K562 (cell line): Measurements from ENCODE around the gene DOCK6. TPM values are rescaled to one million over a fixed set of nuclear protein-coding genes. Genes with fewer than 3 reads are reported as not detected.

Source experiments
- ATAC-seq: fragments of 200-7000 bp; cut with Tn5 transposase; 3 replicates; pipeline ENCODE4 v1.9.1; 2020; ENCODE audit warnings: moderate library complexity
- BruUV-seq: library from RNA; stranded (reverse); fragments of 400-500 nt; replicated peaks from 2 replicates; lab custom pipeline; 2021; lab: Mats Ljungman, UMichigan
- CTCF ChIA-PET: fragments of 300-600 bp; formaldehyde crosslinking; extraction: SDS; loops from one replicate; lab custom pipeline; 2021; ENCODE audit warnings: low intra/inter-chr PET ratio; lab: Yijun Ruan, JAX
- POLR2A ChIA-PET: fragments of 300-600, 350-650 bp; sonication (Branson Sonifier 250); formaldehyde crosslinking; extraction: SDS; loops from one replicate; lab custom pipeline; 2021; ENCODE audit warnings: antibody characterized with exemption, inconsistent platforms; lab: Yijun Ruan, JAX
- DNase-seq, 4 experiments: peaks; one replicate each; pipeline versions ENCODE4 v3.0.0 to v3.0.0-alpha.2; 2011 to 2018; ENCODE audit warnings: low spot score in 3 of 4, mixed read lengths in 3 of 4; ENCODE audit errors: extremely low read depth in 1 of 4
- FAIRE-seq: peaks from 2 replicates; lab custom pipeline; 2011; peaks lifted over from hg19 to GRCh38; lab: Jason Lieb, UNC
- H2AFZ ChIP-seq: 2 replicates; pipeline ENCODE4 v1.6.0; 2011; ENCODE audit warnings: low read depth, low read length, control low read depth, inconsistent platforms
- H3K27ac ChIP-seq: fragments of 200-600 bp; 3 replicates; pipeline ENCODE4 v1.8.0; 2011; ENCODE audit warnings: low read depth, mild to moderate bottlenecking, control low read depth, inconsistent platforms, low read length, moderate library complexity, mixed read lengths; ENCODE audit errors: extremely low read depth
- H3K27me3 ChIP-seq, 2 experiments: fragments of 300-600 bp in 1 of 2; 2 replicates in 1 of 2; 3 replicates in 1 of 2; pipeline versions ENCODE4 v1.6.0 to v1.8.0; 2011; ENCODE audit warnings: inconsistent platforms in 2 of 2, low read length in 2 of 2, mild to moderate bottlenecking in 1 of 2, mixed read lengths in 1 of 2, moderate library complexity in 1 of 2; ENCODE audit not compliant: control insufficient read depth in 2 of 2, insufficient read depth in 2 of 2
- H3K36me3 ChIP-seq: fragments of 300-600 bp; 3 replicates; pipeline ENCODE4 v1.8.0; 2011; ENCODE audit warnings: mild to moderate bottlenecking, low read length, inconsistent platforms; ENCODE audit not compliant: control insufficient read depth, insufficient read depth
- H3K4me1 ChIP-seq, 2 experiments: fragments of 200-600 bp in 1 of 2; replicated peaks in 1 of 2; 2 replicates in 1 of 2; 3 replicates in 1 of 2; pipeline versions ENCODE4 v1.5.1 to v1.8.0; 2011; ENCODE audit warnings: inconsistent platforms in 2 of 2, low read length in 2 of 2, mild to moderate bottlenecking in 1 of 2, mixed read lengths in 1 of 2, moderate library complexity in 1 of 2; ENCODE audit not compliant: control insufficient read depth in 2 of 2, insufficient read depth in 2 of 2
- H3K4me2 ChIP-seq: 2 replicates; pipeline ENCODE4 v1.6.1; 2011; ENCODE audit warnings: low read length, control low read depth, inconsistent platforms, mixed read lengths; ENCODE audit not compliant: insufficient read depth
- H3K4me3 ChIP-seq: fragments of 200-600 bp; sonication (generic), shearing (Covaris generic); 2 replicates; pipeline ENCODE4 v1.5.1; 2016; ENCODE audit warnings: control low read depth, inconsistent platforms
- H3K79me2 ChIP-seq: fragments of 200-600 bp; 3 replicates; pipeline ENCODE4 v1.8.0; 2011; ENCODE audit warnings: low read length, inconsistent platforms; ENCODE audit not compliant: control insufficient read depth, insufficient read depth
- H3K9ac ChIP-seq, 2 experiments: 2 replicates each; pipeline versions ENCODE4 v1.6.0 to v1.6.1; 2011; ENCODE audit warnings: low read depth in 2 of 2, low read length in 2 of 2, control low read depth in 1 of 2, inconsistent platforms in 1 of 2, mild to moderate bottlenecking in 1 of 2, mixed read lengths in 1 of 2; ENCODE audit not compliant: insufficient read depth in 1 of 2
- H3K9me1 ChIP-seq: one replicate; pipeline ENCODE4 v1.6.0; 2011; ENCODE audit warnings: inconsistent platforms, mild to moderate bottlenecking, low read length, moderate library complexity; ENCODE audit not compliant: control insufficient read depth, insufficient read depth
- H3K9me3 ChIP-seq: replicated peaks from 2 replicates; pipeline ENCODE4 v1.5.1; 2011; ENCODE audit warnings: low read depth, low read length, inconsistent platforms; ENCODE audit not compliant: control insufficient read depth, insufficient read depth
- H4K20me1 ChIP-seq: replicated peaks from 2 replicates; pipeline ENCODE4 v1.6.1; 2011; ENCODE audit warnings: low read length, inconsistent platforms, mixed read lengths; ENCODE audit not compliant: control insufficient read depth, insufficient read depth
- GABPB1 ChIP-seq: sonication (generic); formaldehyde crosslinking; IDR thresholded peaks from 2 replicates; pipeline ENCODE4 v1.8.0; 2022; ENCODE audit warnings: mild to moderate bottlenecking, missing genetic modification reagents
- HDAC3 ChIP-seq: fragments of 450-650 bp; IDR thresholded peaks from 2 replicates; pipeline ENCODE4 v1.6.1; 2018; ENCODE audit warnings: borderline replicate concordance, mild to moderate bottlenecking, moderate library complexity; ENCODE audit not compliant: partially characterized antibody
- LARP7 ChIP-seq: fragments of 450-650 bp; IDR thresholded peaks from 2 replicates; pipeline ENCODE4 v1.6.1; 2016
- MAFG ChIP-seq: fragments of 450-650 bp; conservative IDR thresholded peaks from 2 replicates; pipeline ENCODE4 v1.6.1; 2016; ENCODE audit warnings: missing genetic modification characterization, missing compliant biosample characterization
- MAFK ChIP-seq: IDR thresholded peaks from 2 replicates; pipeline ENCODE4 v1.6.1; 2011; ENCODE audit warnings: low read length, improper control_type of control experiment
- NBN ChIP-seq: fragments of 450-650 bp; IDR thresholded peaks from 2 replicates; pipeline ENCODE4 v1.6.1; 2016; ENCODE audit warnings: low read depth, mild to moderate bottlenecking
- RAD21 ChIP-seq, 2 experiments: fragments of 250-450 bp in 1 of 2; fragments of 450-650 bp in 1 of 2; sonication (Bioruptor Pico) in 1 of 2; formaldehyde crosslinking in 1 of 2; IDR thresholded peaks in 1 of 2; conservative IDR thresholded peaks in 1 of 2; 2 replicates each; pipeline versions ENCODE4 v1.4.0 to v1.8.0; 2020 to 2022; ENCODE audit warnings: mild to moderate bottlenecking in 2 of 2, moderate library complexity in 1 of 2
- RBM25 ChIP-seq: fragments of 200-400 bp; formaldehyde crosslinking; IDR thresholded peaks from 2 replicates; pipeline ENCODE4 v1.6.1; 2018; ENCODE audit warnings: low read length, low read depth, moderate library complexity; ENCODE audit not compliant: severe bottlenecking
- ZNF121 ChIP-seq: sonication (generic); formaldehyde crosslinking; conservative IDR thresholded peaks from 2 replicates; pipeline ENCODE4 v1.8.0; 2022; ENCODE audit warnings: missing genetic modification reagents
- ZNF134 ChIP-seq: fragments of 250-450 bp; sonication (Bioruptor Pico); conservative IDR thresholded peaks from 2 replicates; pipeline ENCODE4 v1.4.0; 2020
- ZNF717 ChIP-seq: fragments of 250-450 bp; sonication (Bioruptor Pico); IDR thresholded peaks from 2 replicates; pipeline ENCODE4 v1.5.0; 2021
- WGBS: fragments of 100-300 bp; shearing (Covaris generic); methylation state at CpG from one replicate; pipeline ENCODE4 v1.1.6; 2016; ENCODE audit warnings: low coverage, mixed read lengths; ENCODE audit not compliant: insufficient coverage; ENCODE audit errors: missing lambda C conversion rate; 5-methylcytosine and 5-hydroxymethylcytosine counted together
- in situ Hi-C: fragments of 300-500 bp; cut with MboI; formaldehyde crosslinking; loops from 4 replicates; pipeline ENCODE4 v1.15.0; 2018; ENCODE audit warnings: inconsistent platforms, mixed read lengths
- intact Hi-C: fragments of 100-400 bp; cut with micrococcal nuclease; formaldehyde crosslinking; loops from 2 replicates; pipeline ENCODE4 v1.14.2; 2022
- polyA plus RNA-seq, 8 experiments: library from polyadenylated mRNA; depleted of rRNA in 4 of 8; stranded (reverse) in 5 of 8; unstranded in 3 of 8; fragments of >200 nt; fragmentation: Nextera tagmentation in 2 of 8; fragmentation: Illumina TruSeq in 1 of 8; extraction: Ambion mirVana in 2 of 8; extraction: Trizol in 1 of 8; gene quantifications; 2 replicates each; pipeline versions ENCODE4 v1.2.1 to v1.2.3, GENCODE V29; 2011 to 2014; ENCODE audit warnings: inconsistent platforms in 1 of 8, missing spikeins in 1 of 8
- total RNA-seq, 7 experiments: library from RNA; depleted of rRNA in 6 of 7; stranded (reverse); fragments of >200 nt in 6 of 7; fragmentation: Illumina TruSeq in 2 of 7; extraction: Trizol in 2 of 7; gene quantifications; 2 replicates each; pipeline versions ENCODE4 v1.2.1 to v1.2.3, GENCODE V29; 2011 to 2021; ENCODE audit warnings: low replicate concordance in 1 of 7
- TF ChIP-seq, protein P1 (sequence below): fragments of 450-650 bp; IDR thresholded peaks from 2 replicates; pipeline ENCODE4 v1.6.1; 2018; ENCODE audit not compliant: partially characterized antibody

The DOCK6 gene
- total and polyA plus RNA-seq, 9 of the 15 experiments (the other 6 are each of a cell fraction or from before 2014, with no cell fraction given) = 0.35 to 19.3 (median 3.8) TPM

- WGBS = 92% methylated on average over 3 of the region's 3 CpGs
- no peak overlapping the region for H2AFZ ChIP-seq
- no peak overlapping the region for H3K4me3 ChIP-seq
- BruUV-seq = no TSS peak
- ATAC-seq (no peak), DNase-seq (no peak), FAIRE-seq (no peak)
- CTCF ChIA-PET = interaction anchor here (0.6 kb wide), 1 partner anchor 25 kb away, joined by 3 read pairs; no protein-coding TSS in a partner anchor
- peaks cover 3% of the 10 kb centered on the region; the same call in 1 of the 2 replicates for H4K20me1 ChIP-seq
- peaks cover 4 to 18% of the 10 kb centered on the region in 2 experiments; a peak in 3 of 5 replicates for H3K4me1 ChIP-seq
- intact Hi-C loops = no loop called here
- H3K9ac ChIP-seq = no peak overlapping the region
- no peaks in the 10 kb centered on the region for H3K79me2 ChIP-seq
- TF ChIP-seq RAD21 (CRISPR knock-in tag; conservative IDR thresholded peaks at IDR 0.05 in 1 of 2, IDR thresholded peaks at IDR 0.05 in 1 of 2) = no peak
- TF ChIP-seq MAFG = no peak
- TF ChIP-seq ZNF121 (CRISPR knock-in tag) = peak; percentile 99
- TF ChIP-seq MAFK = no peak
- peak; percentile 7 for TF ChIP-seq RBM25
- no peak for TF ChIP-seq NBN
- TF ChIP-seq, all 486 proteins: peak for 2
- no peak overlapping the region for H3K4me2 ChIP-seq
- no peak overlapping the region for H3K27ac ChIP-seq
- POLR2A ChIA-PET = no interaction called here
- no peaks in the 10 kb centered on the region for H3K36me3 ChIP-seq
- peaks cover 4% of the 10 kb centered on the region for H3K9me1 ChIP-seq
- H3K27me3 ChIP-seq = no peaks in the 10 kb centered on the region
- in situ Hi-C loops = no loop called here
- H3K9me3 ChIP-seq = peaks cover 4% of the 10 kb centered on the region; the same call in 1 of the 2 replicates
Measured at GRCh38 chr19:11225815-11226214, 36.5 kb downstream of the DOCK6 start.

GRCh38 chr19:11225172-11225571 is 37.2 kb downstream of the DOCK6 start:
- H3K27me3 ChIP-seq = no peaks in the 10 kb centered on the region
- no TSS peak for BruUV-seq
- ATAC-seq = no peak
- intact Hi-C loops (no loop called here), in situ Hi-C loops (no loop called here)
- CTCF ChIA-PET = no interaction called here
- peaks cover 4% of the 10 kb centered on the region; the same call in 1 of the 2 replicates for H3K9me3 ChIP-seq
- no peaks in the 10 kb centered on the region for H3K79me2 ChIP-seq
- H2AFZ ChIP-seq = no peak overlapping the region
- 64% methylated on average over 5 of the region's 5 CpGs for WGBS
- H3K36me3 ChIP-seq = no peaks in the 10 kb centered on the region
- peaks cover 3% of the 10 kb centered on the region; the same call in 1 of the 2 replicates for H4K20me1 ChIP-seq
- POLR2A ChIA-PET = no interaction called here
- no peak overlapping the region for H3K27ac ChIP-seq
- H3K4me3 ChIP-seq = no peak overlapping the region
- no peak overlapping the region for H3K9ac ChIP-seq
- H3K9me1 ChIP-seq = peaks cover 4% of the 10 kb centered on the region
- H3K4me2 ChIP-seq = no peak overlapping the region
- H3K4me1 ChIP-seq = peaks cover 4 to 18% of the 10 kb centered on the region in 2 experiments; a peak in 3 of 5 replicates
- DNase-seq = no peak
- no peak for FAIRE-seq
- no peak for TF ChIP-seq GABPB1 (CRISPR knock-in tag)
- no peak for TF ChIP-seq LARP7
- no peak for TF ChIP-seq ZNF717 (CRISPR knock-in tag)
- TF ChIP-seq ZNF134 = no peak
- TF ChIP-seq HDAC3 = no peak
- TF ChIP-seq, protein P1, sequence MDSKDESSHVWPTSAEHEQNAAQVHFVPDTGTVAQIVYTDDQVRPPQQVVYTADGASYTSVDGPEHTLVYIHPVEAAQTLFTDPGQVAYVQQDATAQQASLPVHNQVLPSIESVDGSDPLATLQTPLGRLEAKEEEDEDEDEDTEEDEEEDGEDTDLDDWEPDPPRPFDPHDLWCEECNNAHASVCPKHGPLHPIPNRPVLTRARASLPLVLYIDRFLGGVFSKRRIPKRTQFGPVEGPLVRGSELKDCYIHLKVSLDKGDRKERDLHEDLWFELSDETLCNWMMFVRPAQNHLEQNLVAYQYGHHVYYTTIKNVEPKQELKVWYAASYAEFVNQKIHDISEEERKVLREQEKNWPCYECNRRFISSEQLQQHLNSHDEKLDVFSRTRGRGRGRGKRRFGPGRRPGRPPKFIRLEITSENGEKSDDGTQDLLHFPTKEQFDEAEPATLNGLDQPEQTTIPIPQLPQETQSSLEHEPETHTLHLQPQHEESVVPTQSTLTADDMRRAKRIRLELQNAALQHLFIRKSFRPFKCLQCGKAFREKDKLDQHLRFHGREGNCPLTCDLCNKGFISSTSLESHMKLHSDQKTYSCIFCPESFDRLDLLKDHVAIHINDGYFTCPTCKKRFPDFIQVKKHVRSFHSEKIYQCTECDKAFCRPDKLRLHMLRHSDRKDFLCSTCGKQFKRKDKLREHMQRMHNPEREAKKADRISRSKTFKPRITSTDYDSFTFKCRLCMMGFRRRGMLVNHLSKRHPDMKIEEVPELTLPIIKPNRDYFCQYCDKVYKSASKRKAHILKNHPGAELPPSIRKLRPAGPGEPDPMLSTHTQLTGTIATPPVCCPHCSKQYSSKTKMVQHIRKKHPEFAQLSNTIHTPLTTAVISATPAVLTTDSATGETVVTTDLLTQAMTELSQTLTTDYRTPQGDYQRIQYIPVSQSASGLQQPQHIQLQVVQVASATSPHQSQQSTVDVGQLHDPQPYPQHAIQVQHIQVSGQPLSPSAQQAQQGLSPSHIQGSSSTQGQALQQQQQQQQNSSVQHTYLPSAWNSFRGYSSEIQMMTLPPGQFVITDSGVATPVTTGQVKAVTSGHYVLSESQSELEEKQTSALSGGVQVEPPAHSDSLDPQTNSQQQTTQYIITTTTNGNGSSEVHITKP = no peak
